ENCODE measurements around the gene GON7.
"Not testable (repeated sequence)": the region's sequence is repeated elsewhere in the genome, so short reads cannot be mapped to it uniquely, and the experiment has no call there.

The GON7 gene

GRCh38 chr14:93175492-93175891 lies 31.4 kb downstream of the GON7 start:
- Mint-ChIP-seq H3K36me3 (ENCODE audit: low read depth) (no peaks in the 10 kb centered on the region), H3K9me3 (no peaks in the 10 kb centered on the region), H3K4me1 (ENCODE audit: low read depth) (no peaks in the 10 kb centered on the region), H3K27me3 (no peaks in the 10 kb centered on the region), H3K4me3 (no peak overlapping the region), H3K27ac (no peak overlapping the region)
- DNase-seq, result no peak

- H3K4me1 Mint-ChIP-seq (ENCODE audit: low read depth); DNase-seq; H3K36me3 Mint-ChIP-seq (ENCODE audit: low read depth); H3K27ac Mint-ChIP-seq; H3K4me3 Mint-ChIP-seq; H3K9me3 Mint-ChIP-seq; H3K27me3 Mint-ChIP-seq: not testable (repeated sequence)
Observed at GRCh38 chr14:93174731-93175130, 32.1 kb downstream of the GON7 start.

GRCh38 chr14:93173943-93174395 lies 32.9 kb downstream of the GON7 start:
- H3K9me3 Mint-ChIP-seq, result no peaks in the 10 kb centered on the region
- H3K27ac Mint-ChIP-seq, result no peak overlapping the region
- H3K27me3 Mint-ChIP-seq, result no peaks in the 10 kb centered on the region
- no peak for DNase-seq
- H3K4me3 Mint-ChIP-seq, result no peak overlapping the region
- no peaks in the 10 kb centered on the region for H3K4me1 Mint-ChIP-seq (ENCODE audit: low read depth)
- no peaks in the 10 kb centered on the region for H3K36me3 Mint-ChIP-seq (ENCODE audit: low read depth)

GRCh38 chr14:93171376-93171775 lies 35.5 kb downstream of the GON7 start:
- H3K27me3 Mint-ChIP-seq, result no peaks in the 10 kb centered on the region
- no peaks in the 10 kb centered on the region for H3K9me3 Mint-ChIP-seq
- no peak overlapping the region for H3K27ac Mint-ChIP-seq
- H3K4me3 Mint-ChIP-seq, result no peak overlapping the region
- no peaks in the 10 kb centered on the region for H3K36me3 Mint-ChIP-seq (ENCODE audit: low read depth)
- DNase-seq, result no peak
- H3K4me1 Mint-ChIP-seq (ENCODE audit: low read depth), result no peaks in the 10 kb centered on the region

GRCh38 chr14:93170141-93170540 lies 36.7 kb downstream of the GON7 start:
- not testable (repeated sequence) for H3K27me3 Mint-ChIP-seq; H3K4me1 Mint-ChIP-seq (ENCODE audit: low read depth); H3K36me3 Mint-ChIP-seq (ENCODE audit: low read depth); H3K9me3 Mint-ChIP-seq; H3K27ac Mint-ChIP-seq; DNase-seq; H3K4me3 Mint-ChIP-seq

- not testable (repeated sequence) for H3K27ac Mint-ChIP-seq; H3K36me3 Mint-ChIP-seq (ENCODE audit: low read depth); H3K27me3 Mint-ChIP-seq; H3K4me1 Mint-ChIP-seq (ENCODE audit: low read depth); DNase-seq; H3K9me3 Mint-ChIP-seq; H3K4me3 Mint-ChIP-seq
Observed at GRCh38 chr14:93169619-93170018, 37.2 kb downstream of the GON7 start.

GRCh38 chr14:93168610-93169009 lies 38.3 kb downstream of the GON7 start:
- not testable (repeated sequence) for H3K36me3 Mint-ChIP-seq (ENCODE audit: low read depth); H3K4me3 Mint-ChIP-seq; H3K9me3 Mint-ChIP-seq; DNase-seq; H3K4me1 Mint-ChIP-seq (ENCODE audit: low read depth); H3K27me3 Mint-ChIP-seq; H3K27ac Mint-ChIP-seq

- not testable (repeated sequence) for H3K4me3 Mint-ChIP-seq; H3K36me3 Mint-ChIP-seq (ENCODE audit: low read depth); DNase-seq; H3K27me3 Mint-ChIP-seq; H3K9me3 Mint-ChIP-seq; H3K27ac Mint-ChIP-seq; H3K4me1 Mint-ChIP-seq (ENCODE audit: low read depth)
Observed at GRCh38 chr14:93165271-93166265, 41.3 kb downstream of the GON7 start.

GRCh38 chr14:93163564-93163963 lies 43.3 kb downstream of the GON7 start:
- Mint-ChIP-seq H3K27me3 (no peaks in the 10 kb centered on the region), H3K27ac (no peak overlapping the region), H3K4me3 (no peak overlapping the region), H3K9me3 (no peaks in the 10 kb centered on the region), H3K36me3 (ENCODE audit: low read depth) (no peaks in the 10 kb centered on the region), H3K4me1 (ENCODE audit: low read depth) (no peaks in the 10 kb centered on the region)
- no peak for DNase-seq

GRCh38 chr14:93161411-93161940 lies 45.4 kb downstream of the GON7 start:
- no peaks in the 10 kb centered on the region for H3K27me3 Mint-ChIP-seq
- no peak overlapping the region for H3K27ac Mint-ChIP-seq
- no peaks in the 10 kb centered on the region for H3K4me1 Mint-ChIP-seq (ENCODE audit: low read depth)
- no peak overlapping the region for H3K4me3 Mint-ChIP-seq
- H3K9me3 Mint-ChIP-seq, result no peaks in the 10 kb centered on the region
- H3K36me3 Mint-ChIP-seq (ENCODE audit: low read depth), result no peaks in the 10 kb centered on the region
- DNase-seq, result no peak

GRCh38 chr14:93160353-93160801 lies 46.5 kb downstream of the GON7 start:
- H3K4me1 Mint-ChIP-seq (ENCODE audit: low read depth), result no peaks in the 10 kb centered on the region
- no peaks in the 10 kb centered on the region for H3K27me3 Mint-ChIP-seq
- DNase-seq, result no peak
- no peaks in the 10 kb centered on the region for H3K9me3 Mint-ChIP-seq
- H3K27ac Mint-ChIP-seq, result no peak overlapping the region
- no peaks in the 10 kb centered on the region for H3K36me3 Mint-ChIP-seq (ENCODE audit: low read depth)
- H3K4me3 Mint-ChIP-seq, result no peak overlapping the region

- not testable (repeated sequence) for H3K36me3 Mint-ChIP-seq (ENCODE audit: low read depth); DNase-seq; H3K4me3 Mint-ChIP-seq; H3K9me3 Mint-ChIP-seq; H3K4me1 Mint-ChIP-seq (ENCODE audit: low read depth); H3K27me3 Mint-ChIP-seq; H3K27ac Mint-ChIP-seq
Observed at GRCh38 chr14:93159625-93160352, 47.1 kb downstream of the GON7 start.

GRCh38 chr14:93158349-93158748 lies 48.5 kb downstream of the GON7 start:
- not testable (repeated sequence) for H3K4me1 Mint-ChIP-seq (ENCODE audit: low read depth); H3K27me3 Mint-ChIP-seq; H3K4me3 Mint-ChIP-seq; H3K27ac Mint-ChIP-seq; H3K9me3 Mint-ChIP-seq; H3K36me3 Mint-ChIP-seq (ENCODE audit: low read depth); DNase-seq

GRCh38 chr14:93156693-93157369 lies 50.0 kb downstream of the GON7 start:
- Mint-ChIP-seq H3K27me3 (no peaks in the 10 kb centered on the region), H3K27ac (no peak overlapping the region), H3K36me3 (ENCODE audit: low read depth) (no peaks in the 10 kb centered on the region), H3K4me1 (ENCODE audit: low read depth) (no peaks in the 10 kb centered on the region), H3K4me3 (no peak overlapping the region), H3K9me3 (no peaks in the 10 kb centered on the region)
- no peak for DNase-seq
